Panc1 (cell line): ENCODE data around the gene TXNDC2. TPM values are rescaled to one million over a fixed set of nuclear protein-coding genes. Genes with fewer than 3 reads are reported as not detected.
"Not testable (repeated sequence)": the region's sequence is repeated elsewhere in the genome, so short reads cannot be mapped to it uniquely, and the experiment has no call there.

ENCODE experiments used
- ATAC-seq: fragments of 200-7000 bp; cut with Tn5 transposase; 2 replicates; pipeline ENCODE4 v1.9.1; 2020; ENCODE audit warnings: mild to moderate bottlenecking, moderate library complexity
- BruUV-seq: library from RNA; stranded (reverse); fragments of 400-500 nt; replicated peaks from 2 replicates; lab custom pipeline; 2021; lab: Mats Ljungman, UMichigan
- CTCF ChIA-PET: fragments of 300-600 bp; sonication (Branson Sonifier 250); formaldehyde crosslinking; loops from one replicate; lab custom pipeline; 2022; ENCODE audit warnings: antibody characterized with exemption; lab: Charles Lee
- POLR2A ChIA-PET: fragments of 300-600 bp; sonication (Branson Sonifier 250); formaldehyde crosslinking; loops from one replicate; lab custom pipeline; 2022; ENCODE audit warnings: antibody characterized with exemption; lab: Charles Lee
- DNase-seq: peaks from one replicate; pipeline ENCODE4 v3.0.0-alpha.2; 2010; ENCODE audit warnings: low read depth, low spot score
- H3K27ac ChIP-seq: 2 replicates; pipeline ENCODE4 v1.5.1; 2011; ENCODE audit warnings: mild to moderate bottlenecking, low read length, inconsistent platforms
- H3K27me3 ChIP-seq: fragments of 200-500 bp; sonication (Bioruptor generic); 2 replicates; pipeline ENCODE4 v1.6.0; 2014; ENCODE audit warnings: low read length, inconsistent platforms; ENCODE audit not compliant: control insufficient read depth, insufficient read depth
- H3K36me3 ChIP-seq: fragments of 200-500 bp; sonication (Bioruptor generic); 2 replicates; pipeline ENCODE4 v1.5.1; 2014; ENCODE audit warnings: inconsistent platforms, mild to moderate bottlenecking, low read length, moderate library complexity; ENCODE audit not compliant: control insufficient read depth, insufficient read depth
- H3K4me1 ChIP-seq: 2 replicates; pipeline ENCODE4 v1.5.1; 2011; ENCODE audit warnings: inconsistent platforms, mild to moderate bottlenecking, low read length, moderate library complexity; ENCODE audit not compliant: control insufficient read depth, insufficient read depth
- H3K4me3 ChIP-seq, 2 experiments: 2 replicates each; pipeline ENCODE4 v1.5.1; 2011 to 2012; ENCODE audit warnings: low read depth in 2 of 2, low read length in 2 of 2, mild to moderate bottlenecking in 2 of 2, inconsistent platforms in 1 of 2, moderate library complexity in 1 of 2
- H3K9me3 ChIP-seq: fragments of 200-500 bp; sonication (Bioruptor generic); 2 replicates; pipeline ENCODE4 v1.5.1; 2014; ENCODE audit warnings: low read depth, mild to moderate bottlenecking, inconsistent platforms, low read length, moderate library complexity; ENCODE audit not compliant: control insufficient read depth, insufficient read depth
- CTCF ChIP-seq: fragments of 450-650 bp; IDR thresholded peaks from 2 replicates; pipeline ENCODE4 v1.5.1; 2017; ENCODE audit warnings: mild to moderate bottlenecking
- POLR2AphosphoS5 ChIP-seq: IDR thresholded peaks from 2 replicates; pipeline ENCODE4 v1.6.1; 2012; ENCODE audit warnings: mild to moderate bottlenecking, low read depth, low read length, moderate library complexity
- REST ChIP-seq, 2 experiments: IDR thresholded peaks; 2 replicates each; pipeline ENCODE4 v1.6.1; 2011 to 2012; ENCODE audit warnings: low read depth in 2 of 2, control low read depth in 1 of 2, low read length in 1 of 2, mild to moderate bottlenecking in 1 of 2, moderate library complexity in 1 of 2; ENCODE audit not compliant: insufficient read depth in 1 of 2
- SIN3A ChIP-seq: IDR thresholded peaks from 2 replicates; pipeline ENCODE4 v1.6.1; 2012; ENCODE audit warnings: low read depth, mild to moderate bottlenecking, low read length, moderate library complexity, borderline replicate concordance; ENCODE audit not compliant: insufficient read depth
- TCF7L2 ChIP-seq: IDR thresholded peaks from 2 replicates; pipeline ENCODE4 v1.6.1; 2011; ENCODE audit warnings: mild to moderate bottlenecking, low read depth, low read length, inconsistent platforms
- in situ Hi-C: cut with HindIII; loops from 2 replicates; pipeline ENCODE4 v1.10.0; 2016; ENCODE audit warnings: low sequenced_read_pairs, low pct_unique_long_range_greater_than_20kb
- intact Hi-C: fragments of 100-400 bp; cut with micrococcal nuclease; formaldehyde crosslinking; loops from one replicate; pipeline ENCODE4 v1.10.0; 2022; ENCODE audit not compliant: unreplicated experiment
- total RNA-seq: library from RNA; stranded (reverse); gene quantifications from one replicate; pipeline ENCODE4 v1.2.1, GENCODE V29; 2021; ENCODE audit not compliant: unreplicated experiment

The TXNDC2 gene
- total RNA-seq, 1 experiment from 2014 or later = 0.90 TPM

- H3K9me3 ChIP-seq, CTCF ChIA-PET, ATAC-seq, in situ Hi-C loops, DNase-seq, H3K36me3 ChIP-seq, BruUV-seq, H3K4me3 ChIP-seq, H3K27me3 ChIP-seq, intact Hi-C loops, H3K4me1 ChIP-seq, H3K27ac ChIP-seq: not testable (repeated sequence)
- POLR2A ChIA-PET = interaction anchor here (0.6 kb wide), 1 partner anchor 128 kb away, joined by 3 read pairs; no protein-coding TSS in a partner anchor
Observed at GRCh38 chr18:9897787-9898291, 12.1 kb downstream of the TXNDC2 start.

- H3K36me3 ChIP-seq = no peaks in the 10 kb centered on the region
- BruUV-seq = no TSS peak
- H3K9me3 ChIP-seq = no peaks in the 10 kb centered on the region
- DNase-seq (no peak), ATAC-seq (peak; percentile 72)
- intact Hi-C loops = no loop called here
- H3K27ac ChIP-seq = peak overlapping the region; percentile 60
- H3K27me3 ChIP-seq = no peaks in the 10 kb centered on the region
- TF ChIP-seq REST (IDR thresholded peaks at IDR 0.05; ENCODE audit: insufficient read depth in 1 of 2, low read depth in 2 of 2, low read length in 1 of 2) = no peak
- no peak for TF ChIP-seq SIN3A
- no peak for TF ChIP-seq CTCF
- TF ChIP-seq POLR2AphosphoS5 = no peak
- no peak for TF ChIP-seq TCF7L2
- in situ Hi-C loops = no loop called here
- H3K4me1 ChIP-seq = peaks cover 8% of the 10 kb centered on the region
- ChIA-PET POLR2A (interaction anchor here (0.6 to 0.7 kb wide), 3 partner anchors 9 to 11 kb away, joined by 4 to 5 read pairs (median 4); no protein-coding TSS in a partner anchor), CTCF (no interaction called here)
- H3K4me3 ChIP-seq = no peak overlapping the region
Observed at GRCh38 chr18:9898792-9899549, 13.2 kb downstream of the TXNDC2 start.

GRCh38 chr18:9899550-9899930, 13.8 kb downstream of the TXNDC2 start:
- H3K27ac ChIP-seq, DNase-seq, H3K36me3 ChIP-seq, ATAC-seq, in situ Hi-C loops, intact Hi-C loops, H3K4me3 ChIP-seq, CTCF ChIA-PET, H3K27me3 ChIP-seq, H3K9me3 ChIP-seq, H3K4me1 ChIP-seq, BruUV-seq: not testable (repeated sequence)
- POLR2A ChIA-PET = interaction anchor here (0.6 to 0.7 kb wide), 2 partner anchors 9 to 11 kb away, joined by 4 to 5 read pairs; no protein-coding TSS in a partner anchor
